A549 treated with Mapracorat at 1 μM for 4 hours (cell line): ENCODE results near the gene LRRC3C. TPM values are rescaled to one million over a fixed set of nuclear protein-coding genes. Genes with fewer than 3 reads are reported as not detected.

Source experiments
- total RNA-seq: library from RNA; stranded (reverse); fragments of 200-300 nt; extraction: Qiagen RNA extraction; gene quantifications from 5 replicates; pipeline ENCODE4 v1.2.3, GENCODE V29; 2022

The LRRC3C gene
- not detected in 5 replicates for total RNA-seq

GRCh38 chr17:39927101-39927928, at the start of gene LRRC3C, which contains the start of gene ORMDL3:
TSS of gene LRRC3C (plus strand) at chr17:39927732. CDS start at chr17:39941524, 13,792 bp downstream.
TSS of gene ORMDL3 (minus strand) at chr17:39927601. CDS start at chr17:39924203, 3,398 bp downstream.

DNA sequence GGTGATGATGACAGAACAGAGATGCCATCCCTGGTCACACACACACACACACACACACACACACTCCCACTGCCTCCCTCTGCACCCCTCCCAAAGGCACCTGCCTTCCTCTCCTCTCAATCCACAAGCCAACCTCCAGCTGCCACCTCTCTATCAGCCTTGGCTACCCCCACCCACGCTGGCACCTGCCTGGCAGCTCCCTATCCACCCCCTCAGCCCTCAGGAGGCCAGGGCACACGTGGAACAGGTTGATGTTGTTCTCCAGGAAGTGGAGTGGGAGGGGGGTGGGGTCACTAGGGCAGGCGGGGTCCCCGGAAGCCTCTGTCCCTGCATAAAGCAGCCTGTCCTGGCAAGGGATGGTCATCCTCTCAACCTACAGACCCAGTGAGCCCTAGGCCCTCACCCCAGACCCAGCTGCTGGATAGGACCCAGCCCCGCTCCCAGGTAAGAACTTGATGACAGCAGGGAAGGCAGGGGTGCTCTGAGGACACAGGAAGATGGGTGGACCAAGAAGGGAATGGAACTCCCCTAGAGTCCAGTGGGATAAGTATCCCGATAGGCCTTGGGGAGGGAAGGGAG, 35.2 kb downstream of the LRRC3C start, which contains the start of gene GSDMA:
TSS of gene GSDMA (plus strand) at position 363 of the 579 bp plus-strand sequence. CDS start 2,684 bp downstream, outside the sequence.

GRCh38 chr17:39980351-39981206, 53.0 kb downstream of the LRRC3C start, which contains the start of gene PSMD3:
TSS of gene PSMD3 (plus strand) at chr17:39980807. CDS start at chr17:39980971, 164 bp downstream.

Other genes starting within 250 kb of the LRRC3C start
- 7.3 to 8.5 TPM (median 8.2 TPM) in 5 replicates for gene PGAP3, start 239.7 kb upstream of the LRRC3C start, total RNA-seq
- 26.2 to 34.3 TPM (median 33.5 TPM) in 5 replicates for gene ERBB2, start 227.7 kb upstream of the LRRC3C start, total RNA-seq
- gene MIEN1, start 197.2 kb upstream of the LRRC3C start, total RNA-seq: 84.6 to 98.6 TPM (median 92.9 TPM) in 5 replicates
- 3.0 to 4.9 TPM (median 4.4 TPM) in 5 replicates for gene GRB7, start 189.8 kb upstream of the LRRC3C start, total RNA-seq
- not detected in 5 replicates for gene IKZF3, start 63.4 kb upstream of the LRRC3C start, total RNA-seq
- not detected in 5 replicates for gene ZPBP2, start 59.5 kb upstream of the LRRC3C start, total RNA-seq
- gene GSDMB, start 9.1 kb upstream of the LRRC3C start, total RNA-seq: 1.0 to 2.5 TPM (median 2.1 TPM) in 5 replicates
- 29.3 to 44.6 TPM (median 41.0 TPM) in 5 replicates for gene ORMDL3, start 131 bp upstream of the LRRC3C start, total RNA-seq
- not detected in 5 replicates for gene GSDMA, start 35.3 kb downstream of the LRRC3C start, total RNA-seq
- 149 to 176 TPM (median 172 TPM) in 5 replicates for gene PSMD3, start 53.1 kb downstream of the LRRC3C start, total RNA-seq
- 0.18 to 0.97 TPM (median 0.53 TPM) in 5 replicates for gene CSF3, start 87.7 kb downstream of the LRRC3C start, total RNA-seq
- 46.6 to 62.3 TPM (median 55.6 TPM) in 5 replicates for gene MED24, start 126.7 kb downstream of the LRRC3C start, total RNA-seq
- gene THRA, start 135.2 kb downstream of the LRRC3C start, total RNA-seq: 21.1 to 30.3 TPM (median 28.8 TPM) in 5 replicates
- gene NR1D1, start 172.9 kb downstream of the LRRC3C start, total RNA-seq: 8.2 to 11.4 TPM (median 10.6 TPM) in 5 replicates
- 58.5 to 65.4 TPM (median 64.8 TPM) in 5 replicates for gene MSL1, start 194.2 kb downstream of the LRRC3C start, total RNA-seq
- gene CASC3, start 212.8 kb downstream of the LRRC3C start, total RNA-seq: 43.9 to 47.0 TPM (median 46.0 TPM) in 5 replicates
- gene RAPGEFL1, start 249.7 kb downstream of the LRRC3C start, total RNA-seq: 2.2 to 3.4 TPM (median 2.8 TPM) in 5 replicates